Hematopoietic multipotent progenitor cell (in vitro differentiated cells): ENCODE results near the gene DNASE1L1. TPM values are rescaled to one million over a fixed set of nuclear protein-coding genes. Genes with fewer than 3 reads are reported as not detected.

ENCODE experiments used
- DNase-seq, 3 donors: peaks; one replicate each; pipeline ENCODE4 v3.0.0-alpha.2; 2011 to 2015; ENCODE audit warnings: low read depth in 2 of 3, low spot score in 2 of 3
- total RNA-seq: library from RNA; depleted of rRNA; stranded (reverse); fragments of >200 nt; gene quantifications from one replicate; pipeline ENCODE4 v1.2.3, GENCODE V29; 2012

DNASE1L1 gene
- total RNA-seq, 1 donor, result 89.7 TPM

DNA sequence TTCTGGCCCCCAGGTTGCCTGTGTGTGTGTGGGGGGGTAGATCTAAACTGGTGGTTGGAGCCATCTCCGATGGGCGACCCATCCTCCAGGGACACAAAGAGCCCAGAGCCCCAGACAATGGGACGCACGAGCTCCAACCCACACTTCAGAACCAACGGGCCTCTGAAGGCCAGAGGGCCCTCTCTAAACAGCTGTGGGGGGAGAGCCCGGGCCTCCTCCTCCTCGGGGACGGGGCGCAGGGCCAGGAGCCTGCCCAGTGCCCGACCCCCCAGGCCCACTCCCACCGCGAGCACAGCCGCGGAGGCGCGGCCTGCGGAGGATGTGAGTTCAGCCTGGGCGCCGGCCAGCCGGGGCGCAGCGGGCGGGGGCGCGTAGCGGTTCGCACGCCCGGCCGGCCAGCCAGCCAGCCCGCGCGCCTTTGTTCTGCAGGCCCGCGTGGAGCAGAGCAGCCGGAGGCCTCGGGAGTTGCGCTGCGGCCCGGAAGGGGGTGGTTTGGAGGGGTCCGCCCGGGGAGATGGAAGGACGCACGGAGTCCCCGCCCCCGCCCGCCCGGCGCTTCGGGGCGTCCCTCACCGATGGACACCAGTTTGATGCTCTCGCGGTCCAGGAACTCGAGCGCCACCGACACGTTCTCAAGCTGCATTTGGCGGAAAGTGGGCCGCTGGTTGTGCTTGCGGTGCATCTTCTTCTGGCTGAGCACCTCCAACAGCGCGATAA is 38.6 kb downstream of the DNASE1L1 start:
- no peak for DNase-seq

DNA sequence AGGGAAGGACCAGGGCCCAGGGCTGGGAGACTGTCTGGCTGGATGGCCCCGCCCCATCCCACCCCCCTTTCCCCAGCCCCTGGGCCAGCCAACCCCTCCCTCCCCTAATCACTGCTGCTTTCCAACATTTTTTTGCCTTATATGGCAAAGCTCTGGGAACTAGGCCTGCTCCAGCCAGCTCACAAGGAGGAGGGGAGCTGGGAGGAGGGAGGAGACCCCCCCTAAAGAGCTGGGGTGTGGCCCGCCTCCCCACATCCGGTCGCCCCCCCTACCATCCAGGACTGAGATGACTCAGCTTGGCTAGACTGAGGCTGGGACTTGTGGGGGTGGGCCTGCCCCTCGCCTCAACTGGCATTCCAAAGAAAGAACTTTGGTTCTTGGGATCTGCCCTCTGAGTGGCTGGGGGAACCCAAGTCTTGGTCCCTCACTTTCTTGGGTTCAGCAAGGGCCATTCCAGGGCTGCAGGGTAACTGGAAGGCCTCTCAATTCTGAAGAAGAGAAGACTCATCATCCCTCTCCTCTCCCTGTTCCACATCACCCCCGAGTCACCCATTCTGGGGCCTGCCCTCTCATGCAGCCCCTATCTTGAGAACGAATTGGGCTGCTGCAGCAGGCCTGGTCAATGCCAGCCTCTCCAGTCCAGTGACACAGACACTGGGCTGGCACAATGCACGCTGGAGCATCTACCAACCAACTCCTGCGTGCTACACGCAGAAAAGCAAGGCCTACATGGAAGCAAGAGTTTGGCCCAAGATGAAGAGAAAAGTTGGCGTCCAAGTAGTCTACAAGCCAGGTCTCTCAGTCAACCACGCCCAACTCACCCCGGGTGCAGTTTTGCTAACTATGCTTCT is 39.4 kb downstream of the DNASE1L1 start:
- peak in 1 of 3 donors; percentile 57 for DNase-seq

DNA sequence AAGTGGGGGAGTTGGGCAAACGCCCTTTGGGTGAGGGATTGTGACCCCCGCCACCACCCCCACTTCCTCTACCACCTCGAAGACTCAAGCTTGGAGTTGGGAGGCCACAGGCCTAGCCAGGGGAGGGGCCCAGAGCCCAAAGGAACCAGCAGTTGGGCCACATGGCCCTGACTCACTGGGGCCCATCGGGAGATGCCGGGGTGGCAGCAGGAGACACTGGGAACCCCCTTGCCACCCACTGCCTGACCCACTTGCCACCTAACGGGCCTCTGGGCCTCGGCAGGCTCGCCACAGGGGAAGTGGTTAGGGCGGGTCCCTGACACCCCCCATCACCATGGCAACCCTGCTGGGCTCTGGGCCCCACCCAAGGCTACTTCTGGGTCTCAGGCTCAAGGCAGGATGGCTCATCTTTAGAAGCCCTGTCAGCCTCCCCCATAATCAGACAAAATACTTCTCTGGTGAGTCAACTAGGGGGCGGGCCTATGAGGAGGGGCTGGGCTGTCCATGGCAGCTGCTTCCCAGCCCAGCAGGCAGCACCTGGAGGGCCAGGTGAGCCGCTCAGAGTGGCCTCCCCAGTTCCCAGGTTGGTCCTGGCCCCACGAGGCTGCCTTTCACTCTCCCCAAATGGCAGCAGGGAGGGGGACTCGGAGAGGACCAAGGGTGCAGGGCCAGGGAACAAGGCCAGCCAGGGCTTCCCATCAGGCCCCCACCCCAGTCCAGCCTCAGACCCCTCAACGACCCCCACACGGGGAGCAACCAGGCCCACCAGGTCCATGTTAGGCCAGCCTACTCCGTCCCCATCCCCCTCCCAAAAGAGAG is 40.2 kb downstream of the DNASE1L1 start:
- DNase-seq, result peak; percentile 71 to 89 (median 84)

DNA sequence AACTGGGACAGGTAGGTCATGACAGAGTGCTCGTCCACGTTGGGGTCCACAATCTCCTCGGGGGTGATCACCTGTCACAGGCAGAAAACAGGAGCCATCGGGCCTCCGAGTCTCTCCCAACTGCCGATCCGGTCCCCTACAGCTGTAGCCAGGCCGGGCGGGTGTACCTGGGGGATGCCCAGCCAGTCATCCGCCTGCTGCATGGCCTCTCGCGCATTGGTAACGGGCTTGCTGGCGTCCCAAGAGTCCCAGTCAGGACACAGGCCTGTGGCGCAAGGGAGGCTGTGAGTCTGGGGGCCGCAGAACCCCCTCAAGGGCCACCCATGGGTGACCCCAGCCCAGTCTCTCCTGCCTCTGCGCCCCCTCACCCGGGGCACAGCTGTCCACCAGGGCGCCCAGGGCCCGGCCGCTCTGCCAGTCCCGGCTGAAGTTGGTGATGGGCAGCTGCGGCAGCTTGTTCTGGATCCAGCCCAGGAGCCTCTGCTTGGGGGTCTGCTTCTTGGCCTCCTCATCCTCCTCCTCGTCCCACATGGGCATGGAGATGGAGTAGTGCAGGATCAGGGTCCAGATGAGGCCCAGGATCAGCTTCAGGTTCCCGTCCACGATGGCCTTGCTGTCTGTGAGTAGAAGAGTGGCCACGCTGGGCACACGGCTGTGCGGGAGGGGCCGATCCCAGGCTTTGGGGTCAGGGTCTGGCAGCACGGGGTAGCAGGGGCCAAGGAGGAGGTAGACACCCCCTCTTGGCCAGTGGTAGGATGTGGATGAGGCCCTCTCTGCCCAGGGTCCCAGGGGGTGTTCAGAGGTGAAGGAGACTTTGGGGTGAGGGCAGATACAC is 41.4 kb downstream of the DNASE1L1 start:
- no peak for DNase-seq

DNA sequence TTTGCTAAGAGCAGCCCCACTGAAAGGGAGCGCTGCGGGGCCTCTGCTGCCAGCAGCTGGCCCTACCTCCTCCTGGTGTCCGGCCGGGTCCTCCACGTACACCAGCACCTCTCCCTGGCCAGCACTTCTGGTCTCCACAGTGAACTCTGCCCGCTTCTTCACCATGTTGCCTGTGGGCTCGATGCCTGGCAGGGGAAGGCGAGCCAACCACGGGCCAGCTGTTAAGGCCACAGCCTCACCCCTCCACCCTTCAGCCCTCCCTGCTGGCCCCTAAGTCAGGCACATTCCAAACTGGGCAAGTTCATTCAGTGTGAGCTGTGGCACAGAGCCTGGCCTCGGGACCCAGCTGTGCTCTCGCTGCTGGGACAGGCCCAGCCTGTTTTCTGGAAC is 42.4 kb downstream of the DNASE1L1 start:
- DNase-seq, result no peak

DNA sequence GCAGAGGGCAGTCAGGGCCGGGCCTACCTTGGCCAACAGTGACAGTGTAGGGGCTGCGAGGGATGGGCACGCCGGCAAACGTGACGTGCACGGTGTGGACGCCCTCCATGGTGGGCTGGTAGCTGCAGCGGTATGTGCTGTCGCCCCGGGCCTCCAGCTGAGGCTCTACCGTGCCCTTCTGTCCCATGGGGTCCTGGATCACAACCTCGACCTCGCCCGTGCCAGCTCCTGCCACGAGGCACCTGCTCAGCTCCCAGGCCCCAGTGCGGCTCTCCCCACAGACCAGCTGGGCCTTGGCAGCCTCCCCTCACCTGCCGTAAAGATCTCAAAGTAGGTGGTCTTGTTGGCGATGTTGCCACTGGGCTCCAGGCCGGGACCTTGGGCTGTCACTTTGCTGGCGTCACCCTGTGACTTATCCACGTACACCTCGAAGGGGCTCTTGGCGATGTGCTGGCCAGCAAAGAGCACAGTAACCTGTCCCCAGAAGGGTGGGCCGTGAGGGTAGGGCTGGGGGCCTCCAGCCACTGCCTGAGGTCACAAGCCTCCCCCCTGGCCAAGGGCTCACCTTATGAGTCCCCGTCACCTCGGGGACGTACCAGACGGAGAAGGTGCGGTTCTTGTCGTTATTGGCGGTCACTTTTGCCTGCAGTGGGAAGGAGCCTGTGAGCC is 42.9 kb downstream of the DNASE1L1 start:
- DNase-seq, result no peak

DNA sequence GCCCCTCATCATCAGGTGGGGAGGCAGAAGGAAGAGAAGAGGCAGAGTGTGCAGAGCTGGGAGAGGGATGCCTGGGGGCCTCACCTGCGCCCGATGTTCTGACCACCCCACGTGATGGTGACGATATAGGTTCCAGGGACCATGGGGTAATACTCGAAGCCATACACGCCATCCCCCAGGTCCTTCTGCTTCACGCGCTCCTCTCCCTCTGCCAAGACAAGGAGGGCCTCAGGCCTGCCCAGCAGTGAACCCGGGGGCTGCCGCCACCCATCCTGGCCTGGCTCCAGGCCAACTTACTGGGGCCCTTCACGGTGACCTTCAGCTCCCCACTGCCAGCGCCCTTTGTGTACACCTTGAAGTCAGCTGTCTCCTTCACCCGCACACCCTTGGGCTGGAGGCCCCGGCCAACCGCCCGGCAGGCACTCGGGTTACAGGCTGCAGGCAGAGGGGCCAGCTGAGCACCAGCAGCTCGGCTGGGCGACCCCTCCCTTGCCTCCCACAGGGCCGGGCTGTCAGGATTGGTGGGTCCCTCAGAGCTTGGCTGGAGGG is 43.9 kb downstream of the DNASE1L1 start:
- no peak for DNase-seq

DNA sequence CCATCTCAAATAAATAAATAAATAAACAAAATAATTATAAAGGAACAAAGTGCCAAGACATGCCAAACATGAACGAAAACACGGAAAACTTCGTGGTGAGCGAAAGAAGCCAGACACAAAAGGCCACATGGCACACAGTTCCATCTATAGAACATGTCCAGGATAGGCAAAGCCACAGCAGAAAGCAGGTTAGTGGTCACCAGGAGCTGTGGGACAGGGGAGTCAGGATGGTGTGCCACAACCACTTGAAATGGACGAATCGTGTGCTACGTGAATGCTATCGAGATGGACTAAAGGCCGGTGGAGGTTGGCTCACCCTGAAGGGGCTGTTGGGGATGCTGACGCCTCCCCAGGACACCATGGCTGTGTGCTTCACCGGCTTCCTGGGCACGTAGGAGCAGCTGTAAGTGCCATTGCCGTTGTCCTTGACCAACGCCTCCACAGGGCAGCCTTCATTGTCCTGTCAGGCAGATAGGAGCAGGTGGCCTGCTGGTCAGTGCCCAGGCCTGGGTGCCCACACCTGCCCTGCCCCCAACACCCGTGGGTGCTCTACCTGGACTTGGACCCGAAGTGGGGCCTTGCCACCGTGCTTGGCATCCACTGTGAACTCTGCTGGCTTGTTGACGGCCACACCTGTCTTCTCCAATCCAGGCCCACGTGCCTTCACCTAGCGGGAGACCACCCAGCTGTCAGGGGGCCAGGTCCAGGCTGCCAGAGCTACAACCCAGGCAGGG is 45.2 kb downstream of the DNASE1L1 start:
- no peak for DNase-seq

DNA sequence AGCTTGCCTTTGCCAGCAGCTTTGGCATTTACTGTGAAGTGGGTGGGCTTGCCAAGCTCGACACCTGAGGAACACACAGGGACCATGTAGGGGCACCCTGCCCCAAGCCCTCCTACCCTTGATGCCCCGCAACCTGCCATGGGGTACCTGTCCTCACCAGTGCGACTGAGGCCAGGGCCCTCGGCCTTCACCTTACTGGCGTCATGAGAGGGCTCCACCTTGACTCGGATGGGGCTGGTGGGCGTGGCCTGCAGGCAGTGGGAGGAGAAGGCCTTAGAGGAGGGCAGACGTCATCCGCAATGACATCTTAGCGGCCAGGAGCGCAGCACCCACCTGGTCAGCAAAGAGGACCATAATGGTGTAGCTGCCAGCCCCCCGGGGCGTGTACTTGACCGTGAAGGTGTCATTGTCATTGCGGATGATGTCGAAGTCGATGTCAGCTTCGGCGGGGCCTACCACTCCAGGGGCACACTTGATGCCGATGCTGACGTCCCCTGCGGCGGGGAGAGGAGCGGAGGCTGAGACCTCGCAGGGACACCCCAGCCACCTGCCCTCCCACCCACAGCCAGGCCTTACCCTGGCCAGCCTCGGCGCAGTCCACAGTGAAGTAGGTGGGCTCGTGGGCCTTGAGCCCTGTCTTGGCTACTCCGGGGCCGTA is 46.8 kb downstream of the DNASE1L1 start:
- no peak for DNase-seq

DNA sequence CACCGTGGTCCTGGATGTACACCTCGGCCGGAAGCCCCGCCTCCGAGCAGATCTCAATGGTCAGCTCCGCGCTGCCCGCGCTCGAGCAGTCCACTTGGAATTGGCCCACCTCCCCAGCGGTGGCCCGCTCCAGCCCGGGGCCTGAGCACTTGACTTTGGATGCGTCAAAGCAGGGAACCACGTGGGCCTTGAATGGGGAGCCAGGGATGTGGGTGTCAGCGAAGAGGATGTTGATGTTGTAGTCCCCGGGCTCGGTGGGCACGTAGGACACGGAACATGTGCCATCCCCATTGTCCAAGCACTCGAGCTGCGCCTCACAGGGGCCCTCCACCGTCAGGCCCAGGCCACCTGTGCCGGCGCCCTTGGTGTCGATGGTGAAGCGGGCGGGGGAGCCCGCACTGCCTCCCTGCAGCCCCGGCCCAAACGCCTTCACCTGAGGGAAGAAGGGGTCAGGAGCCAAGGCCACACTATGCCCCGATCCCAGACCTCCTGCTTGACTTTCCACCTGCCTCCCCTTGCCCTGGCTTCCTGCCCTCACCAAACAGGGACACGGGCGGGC is 48.8 kb downstream of the DNASE1L1 start:
- DNase-seq, result no peak

DNA sequence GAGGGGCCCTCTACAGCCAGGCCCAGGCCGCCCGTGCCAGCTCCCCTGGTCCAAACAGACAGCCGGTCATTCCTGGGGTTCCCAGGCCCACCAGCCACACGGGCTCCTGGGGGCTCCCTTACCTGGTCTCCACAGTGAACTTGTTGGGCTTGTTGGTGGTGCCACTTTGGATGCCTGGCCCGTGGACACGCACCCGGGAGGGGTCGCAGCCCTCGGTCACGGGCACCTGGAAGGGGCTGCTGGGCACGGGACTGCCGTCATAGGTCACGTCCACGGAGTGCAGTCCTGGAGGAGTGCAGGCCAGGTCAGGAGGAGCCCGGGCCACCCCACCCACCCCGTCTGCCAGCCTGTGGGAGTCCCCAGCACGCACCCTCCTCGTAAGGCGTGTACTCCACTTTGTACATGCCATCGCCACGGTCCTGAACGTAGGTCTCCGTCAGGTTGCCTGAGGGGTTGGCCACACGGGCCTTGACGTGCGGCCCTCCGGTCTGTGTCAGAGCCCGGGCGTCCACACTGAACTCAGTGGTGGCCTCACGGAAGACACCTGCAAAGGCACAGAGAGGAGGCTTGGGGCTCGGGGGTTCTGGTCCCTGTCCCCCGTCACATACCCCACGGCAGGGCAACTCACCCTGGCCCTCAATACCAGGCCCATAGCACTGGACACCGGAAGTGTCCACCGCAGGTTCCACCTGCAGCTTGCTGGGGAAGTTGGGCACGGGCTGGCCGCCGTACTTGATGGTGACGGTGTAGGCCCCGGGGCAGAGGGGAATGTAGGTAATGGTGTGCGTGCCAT is 49.5 kb downstream of the DNASE1L1 start:
- DNase-seq, result no peak

DNA sequence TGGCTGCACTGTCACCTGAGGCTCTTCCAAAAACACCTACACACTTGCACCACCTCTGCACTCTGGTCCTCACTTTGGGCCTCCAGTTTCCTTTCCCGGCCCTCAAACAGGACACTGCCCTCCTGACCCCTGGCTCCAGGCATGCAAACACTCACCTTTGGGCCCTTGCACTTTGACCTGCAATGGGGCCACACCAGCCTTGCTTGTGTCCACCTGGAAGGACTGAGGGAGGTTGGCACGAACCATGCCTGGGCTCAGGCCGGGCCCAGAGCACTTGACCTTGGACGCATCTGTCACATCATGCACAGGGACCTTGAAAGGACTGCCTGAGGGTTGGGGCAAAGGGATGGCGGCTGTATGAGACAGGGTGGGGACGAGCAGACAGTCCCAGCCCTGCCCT is 50.2 kb downstream of the DNASE1L1 start:
- no peak for DNase-seq

DNA sequence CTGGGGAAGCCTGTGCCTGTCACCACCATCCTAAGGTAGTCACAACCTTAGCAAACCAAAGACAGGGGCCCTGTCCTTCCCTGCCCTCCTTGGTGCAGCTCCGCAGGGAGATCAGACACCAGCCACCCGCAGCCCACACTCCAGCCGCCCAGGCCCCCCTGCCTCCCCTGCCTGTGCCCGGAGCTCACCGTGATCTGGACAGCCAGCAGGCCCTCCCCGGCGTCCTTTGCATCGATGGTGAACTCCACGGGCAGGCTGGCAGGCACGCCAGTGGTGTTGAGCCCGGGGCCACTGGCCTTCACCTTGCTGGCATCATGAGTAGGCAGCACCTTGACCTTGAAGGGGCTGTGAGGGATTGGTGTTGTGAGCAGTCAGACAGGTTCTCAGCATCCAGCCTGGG is 51.0 kb downstream of the DNASE1L1 start:
- no peak for DNase-seq

DNA sequence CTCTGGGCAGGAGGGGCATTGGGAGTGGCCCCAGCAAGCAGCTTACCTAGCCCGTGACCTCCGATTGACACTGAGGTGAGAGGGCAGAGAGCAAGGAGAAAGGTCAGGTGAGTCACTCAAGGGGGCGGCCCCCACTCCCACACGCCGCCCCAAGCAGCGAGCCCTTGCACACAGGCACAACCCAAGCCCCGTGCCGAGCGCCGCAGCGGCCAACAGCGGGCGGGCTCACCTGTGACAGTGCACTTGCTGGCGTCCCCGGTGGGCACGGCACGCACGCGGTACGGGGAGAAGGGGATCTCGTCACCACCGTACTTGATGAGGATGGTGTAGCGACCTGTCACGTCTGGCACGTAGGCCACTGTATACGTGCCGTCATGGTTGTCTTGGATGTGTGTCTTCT is 51.8 kb downstream of the DNASE1L1 start:
- DNase-seq, result no peak

DNA sequence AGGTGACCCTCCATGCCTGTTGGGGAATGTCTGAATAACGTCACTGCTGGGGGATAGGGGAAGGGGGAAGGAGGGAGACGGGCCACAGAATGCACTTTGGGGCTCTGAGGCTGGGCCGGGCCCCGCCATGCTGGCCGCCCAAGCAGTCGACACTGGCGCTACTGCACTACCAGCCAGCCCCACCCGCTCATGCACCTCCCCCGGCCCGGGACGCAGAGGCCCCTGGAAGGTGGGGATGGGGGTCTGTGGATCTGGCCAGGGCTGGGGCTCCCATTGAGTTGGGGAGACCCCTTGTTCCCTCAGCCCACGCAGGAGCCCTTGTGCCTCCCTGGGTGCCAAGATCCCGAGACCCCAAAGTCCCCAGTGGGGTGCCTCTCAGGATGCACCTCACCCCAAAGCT is 52.5 kb downstream of the DNASE1L1 start:
- DNase-seq, result no peak

DNA sequence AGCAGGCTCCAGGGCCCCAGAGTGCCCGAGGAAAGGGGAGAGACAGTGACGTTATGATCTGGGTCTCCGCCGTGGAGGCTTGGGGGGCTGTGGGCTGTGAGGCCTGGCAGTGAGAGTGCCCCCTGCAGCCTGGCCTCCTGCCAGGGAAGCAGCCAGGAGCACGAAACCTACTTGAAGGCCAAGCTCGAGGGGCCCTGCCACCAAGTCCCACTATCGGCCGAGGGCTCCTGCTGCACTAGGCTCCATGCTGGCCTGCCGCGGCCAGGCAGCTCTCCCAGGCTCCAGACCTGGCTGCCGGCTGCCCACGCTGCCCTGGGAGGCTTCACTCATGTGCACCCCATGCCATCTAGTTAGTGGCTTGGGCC is 53.3 kb downstream of the DNASE1L1 start:
- no peak for DNase-seq

DNA sequence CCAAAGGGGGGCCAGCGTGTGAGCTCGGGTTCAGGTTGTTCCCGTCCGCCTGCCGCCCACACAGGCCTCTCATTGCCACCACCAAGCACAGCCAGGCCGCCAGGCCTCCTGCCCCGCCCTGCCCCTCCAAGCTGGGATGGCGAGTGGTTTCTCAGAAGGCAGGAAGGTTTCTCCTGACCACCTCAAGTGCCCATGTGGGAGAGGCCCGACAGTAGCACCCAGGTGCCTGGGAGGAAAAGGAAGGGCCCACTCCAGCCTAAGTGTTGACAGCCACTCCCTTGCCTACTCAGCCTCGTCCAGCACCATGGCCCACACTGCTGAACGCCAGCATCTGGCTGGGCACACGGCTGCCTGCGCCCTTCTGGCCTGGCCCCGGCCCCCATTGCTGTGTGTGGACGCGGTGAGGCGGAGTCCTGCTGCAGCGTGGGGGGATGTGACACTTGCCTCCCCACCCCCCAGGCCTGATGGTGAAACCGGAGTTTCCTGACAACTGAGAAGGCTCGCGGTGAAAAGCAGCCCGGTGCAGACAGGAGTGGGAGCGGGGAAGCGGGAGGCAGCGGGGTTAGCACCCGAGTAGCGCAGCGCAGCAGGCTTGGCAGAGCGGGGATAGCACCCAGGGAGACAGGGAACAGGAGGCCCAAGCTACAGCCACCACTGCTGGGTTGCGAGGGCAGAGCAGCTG is 53.8 kb downstream of the DNASE1L1 start:
- no peak for DNase-seq
